Renal pelvis (tissue), 4 donors: ENCODE measurements around the gene NOL3. TPM values are rescaled to one million over a fixed set of nuclear protein-coding genes. Genes with fewer than 3 reads are reported as not detected.

Experiments
- DNase-seq: peaks from one replicate; pipeline ENCODE4 v3.0.0-alpha.2; 2013
- polyA plus RNA-seq, 3 donors: library from polyadenylated mRNA; unstranded; fragments of 120-200 nt; gene quantifications; one replicate each; pipeline ENCODE4 v1.2.1, GENCODE V29; 2013; ENCODE audit not compliant: insufficient read length in 3 of 3

NOL3 gene
- polyA plus RNA-seq, 3 donors, result 4.1 to 9.5 (median 7.6) TPM

DNA sequence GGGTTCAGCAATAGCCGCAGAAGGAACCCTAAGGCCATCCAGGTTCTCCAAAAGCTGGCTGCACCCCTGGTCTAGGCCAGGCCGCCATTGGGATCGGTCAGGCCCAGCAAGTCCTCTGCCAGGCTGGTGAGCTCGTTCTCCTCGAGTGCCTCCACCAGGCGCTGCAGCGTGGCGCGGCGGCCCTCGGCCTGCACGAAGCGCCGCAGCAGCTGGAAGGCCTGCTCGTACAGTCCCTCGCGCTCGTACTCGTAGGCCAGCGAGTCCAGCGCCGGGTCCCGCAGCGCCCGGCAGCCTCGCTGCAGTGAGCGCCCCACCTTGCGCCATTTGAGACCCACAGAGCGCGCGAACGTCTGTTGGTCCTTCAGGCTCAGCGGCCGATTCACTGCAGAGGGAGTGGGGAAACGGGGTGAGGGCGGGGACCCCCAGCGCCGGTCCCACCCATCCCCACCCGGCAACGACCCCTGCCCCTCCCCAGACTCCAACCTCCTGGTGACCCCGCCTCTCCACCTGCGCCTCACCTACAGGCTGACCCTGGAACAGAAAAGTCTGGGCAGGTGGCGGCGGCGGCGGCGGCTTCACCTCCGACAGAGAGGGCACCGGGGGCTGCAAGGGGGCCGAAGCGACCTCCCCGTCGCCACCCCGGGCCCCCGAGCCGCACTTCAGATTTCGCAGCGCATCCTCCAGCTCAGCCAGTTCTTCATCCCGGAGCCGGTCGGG, 15.6 kb upstream of the NOL3 start:
- DNase-seq, result no peak

DNA sequence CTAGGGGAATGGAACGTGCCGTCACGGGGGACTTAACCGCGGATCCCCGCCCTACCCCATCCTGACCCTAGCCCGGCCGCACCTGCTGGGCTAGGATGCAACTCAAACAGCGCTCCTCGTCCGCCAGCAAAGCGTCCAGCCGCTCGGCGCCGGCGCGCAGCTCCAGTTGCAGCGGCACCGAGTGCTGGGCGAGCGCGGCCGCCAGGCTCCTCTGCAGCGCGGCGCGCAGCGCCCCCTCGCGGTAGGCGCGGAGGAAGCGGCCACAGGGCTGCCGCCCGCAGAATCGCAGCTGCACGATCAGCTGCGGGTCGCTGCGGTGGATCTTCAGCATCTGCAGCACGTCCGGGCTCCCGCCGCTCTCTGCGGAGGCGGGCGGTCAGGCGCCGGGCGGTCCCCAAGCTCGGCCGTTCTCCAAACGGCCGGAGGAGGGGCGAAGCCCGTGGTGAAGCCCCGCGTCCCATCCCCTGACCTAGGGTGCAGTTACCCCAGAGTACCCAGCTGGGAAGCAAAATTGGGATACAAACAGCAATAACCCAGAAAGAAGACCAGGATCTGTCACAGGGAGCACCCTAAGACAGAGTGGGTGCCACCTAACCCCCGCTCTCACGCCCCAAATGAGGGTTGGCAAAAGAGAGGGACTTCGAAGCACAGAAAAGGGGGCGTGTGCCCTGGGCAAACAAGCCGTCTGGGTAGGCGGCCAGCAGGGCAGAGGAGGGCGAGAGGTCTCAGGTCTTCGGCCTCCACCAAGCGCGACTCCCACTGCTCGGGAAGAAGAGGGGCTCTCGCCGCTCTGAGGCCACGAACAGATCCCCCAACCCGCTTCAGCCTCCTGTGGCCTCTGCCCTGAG, 14.8 kb upstream of the NOL3 start:
- DNase-seq, result peak; percentile 69

- no peak for DNase-seq
Observed at GRCh38 chr16:67156143-67156844, 14.0 kb upstream of the NOL3 start.

- no peak for DNase-seq
Observed at GRCh38 chr16:67157106-67157748, 13.1 kb upstream of the NOL3 start.

GRCh38 chr16:67157892-67158635, 12.3 kb upstream of the NOL3 start:
- no peak for DNase-seq

- no peak for DNase-seq
Observed at GRCh38 chr16:67158637-67159600, 11.4 kb upstream of the NOL3 start.

DNA sequence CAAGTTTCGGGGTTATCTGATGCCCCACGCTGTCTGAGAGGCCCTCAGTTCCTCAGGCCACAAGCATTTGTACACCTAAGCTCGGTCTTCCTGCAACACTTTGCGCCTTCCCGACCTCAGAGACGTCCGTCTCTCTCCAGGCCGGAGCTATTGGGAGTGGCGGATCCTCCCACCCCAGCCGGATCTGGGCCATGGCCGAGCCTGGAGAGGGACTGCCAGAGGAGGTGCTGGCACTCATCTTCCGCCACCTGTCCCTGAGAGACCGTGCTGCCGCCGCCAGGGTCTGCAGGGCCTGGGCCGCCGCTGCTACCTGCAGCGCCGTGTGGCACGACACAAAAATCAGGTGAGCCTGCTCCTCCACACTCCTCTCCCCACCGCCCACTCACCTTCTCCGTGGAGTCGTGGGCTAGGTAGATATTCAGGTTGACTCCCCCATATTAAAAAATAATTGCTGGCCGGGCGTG, 8.7 kb upstream of the NOL3 start:
- no peak for DNase-seq

DNA sequence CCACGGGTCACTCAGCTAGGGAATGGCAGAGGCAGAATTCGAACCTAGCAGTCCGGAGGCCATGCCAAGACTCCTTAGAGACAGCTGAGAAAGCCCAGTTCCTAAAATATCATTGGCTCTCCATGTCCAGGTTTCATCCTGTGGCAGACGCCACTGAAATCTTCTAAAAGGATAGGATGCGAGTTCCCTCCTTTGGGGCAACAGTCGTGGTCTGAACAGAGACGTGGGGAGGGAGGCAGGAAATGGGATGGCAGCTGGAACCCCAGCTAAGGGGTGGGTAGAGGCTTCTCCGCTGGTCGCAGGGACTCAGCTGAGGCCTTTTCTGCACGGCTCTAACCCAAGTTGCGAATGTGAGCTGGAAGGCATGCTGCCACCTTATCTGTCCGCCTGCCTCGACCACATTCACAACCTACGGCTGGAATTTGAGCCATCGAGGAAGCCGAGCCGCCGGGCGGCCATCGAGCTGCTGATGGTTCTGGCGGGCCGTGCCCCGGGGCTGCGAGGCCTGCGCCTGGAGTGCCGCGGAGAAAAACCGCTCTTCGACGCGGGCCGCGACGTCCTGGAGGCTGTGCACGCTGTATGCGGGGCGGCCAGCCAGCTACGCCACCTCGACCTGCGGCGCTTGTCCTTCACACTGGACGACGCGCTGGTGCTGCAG, 7.7 kb upstream of the NOL3 start:
- no peak for DNase-seq

DNA sequence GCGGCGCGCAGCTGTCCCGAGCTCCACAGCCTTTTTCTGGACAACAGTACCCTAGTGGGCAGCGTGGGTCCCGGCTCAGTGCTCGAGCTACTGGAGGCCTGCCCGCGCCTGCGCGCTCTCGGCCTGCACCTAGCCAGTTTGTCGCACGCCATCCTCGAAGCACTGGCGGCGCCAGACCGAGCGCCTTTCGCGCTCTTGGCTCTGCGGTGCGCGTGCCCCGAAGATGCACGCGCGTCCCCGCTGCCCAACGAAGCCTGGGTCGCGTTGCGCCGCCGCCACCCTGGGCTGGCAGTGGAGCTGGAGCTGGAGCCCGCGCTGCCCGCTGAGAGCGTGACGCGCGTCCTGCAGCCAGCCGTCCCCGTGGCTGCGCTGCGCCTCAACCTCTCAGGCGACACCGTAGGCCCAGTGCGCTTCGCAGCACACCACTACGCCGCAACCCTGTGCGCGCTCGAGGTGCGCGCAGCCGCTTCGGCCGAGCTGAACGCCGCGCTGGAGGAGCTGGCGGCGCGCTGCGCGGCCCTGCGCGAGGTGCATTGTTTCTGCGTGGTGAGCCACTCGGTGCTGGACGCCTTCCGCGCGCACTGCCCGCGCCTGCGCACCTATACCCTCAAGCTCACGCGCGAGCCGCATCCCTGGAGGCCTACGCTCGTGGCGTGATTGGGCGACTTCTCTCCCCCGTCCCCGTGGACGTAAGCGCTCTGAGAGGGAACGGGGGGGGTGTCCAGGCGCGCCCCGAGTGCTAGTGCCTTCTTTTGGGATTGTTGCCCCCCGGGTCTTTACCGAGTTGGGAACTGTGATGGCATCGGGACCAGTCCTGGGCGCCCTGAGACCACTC, 7.0 kb upstream of the NOL3 start:
- no peak for DNase-seq

GRCh38 chr16:67163999-67164558, 6.3 kb upstream of the NOL3 start:
- DNase-seq, result no peak

DNA sequence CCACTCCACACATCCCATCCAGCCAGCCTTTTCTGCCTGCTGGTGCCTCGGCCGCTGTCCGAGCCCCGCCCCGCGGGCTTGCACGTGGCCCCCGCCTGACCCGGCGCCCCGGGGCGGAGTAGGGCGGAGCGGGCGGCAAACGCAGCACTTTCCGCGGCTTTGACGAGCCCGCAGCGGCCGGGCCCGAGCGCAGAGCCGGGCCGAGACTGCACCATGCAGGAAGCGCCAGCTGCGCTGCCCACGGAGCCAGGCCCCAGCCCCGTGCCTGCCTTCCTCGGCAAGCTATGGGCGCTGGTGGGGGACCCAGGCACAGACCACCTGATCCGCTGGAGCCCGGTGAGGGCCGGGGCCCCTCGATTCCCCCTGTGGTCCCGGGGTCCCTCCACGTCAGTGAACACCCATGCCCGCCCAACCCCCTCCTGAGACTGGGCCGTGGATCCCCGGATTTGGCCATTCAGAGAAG, 5.7 kb upstream of the NOL3 start, which contains the start of gene HSF4:
TSS of gene HSF4 (plus strand) at position 147 of the 463 bp plus-strand sequence. CDS start at position 214, 67 bp downstream.
- no peak for DNase-seq

DNA sequence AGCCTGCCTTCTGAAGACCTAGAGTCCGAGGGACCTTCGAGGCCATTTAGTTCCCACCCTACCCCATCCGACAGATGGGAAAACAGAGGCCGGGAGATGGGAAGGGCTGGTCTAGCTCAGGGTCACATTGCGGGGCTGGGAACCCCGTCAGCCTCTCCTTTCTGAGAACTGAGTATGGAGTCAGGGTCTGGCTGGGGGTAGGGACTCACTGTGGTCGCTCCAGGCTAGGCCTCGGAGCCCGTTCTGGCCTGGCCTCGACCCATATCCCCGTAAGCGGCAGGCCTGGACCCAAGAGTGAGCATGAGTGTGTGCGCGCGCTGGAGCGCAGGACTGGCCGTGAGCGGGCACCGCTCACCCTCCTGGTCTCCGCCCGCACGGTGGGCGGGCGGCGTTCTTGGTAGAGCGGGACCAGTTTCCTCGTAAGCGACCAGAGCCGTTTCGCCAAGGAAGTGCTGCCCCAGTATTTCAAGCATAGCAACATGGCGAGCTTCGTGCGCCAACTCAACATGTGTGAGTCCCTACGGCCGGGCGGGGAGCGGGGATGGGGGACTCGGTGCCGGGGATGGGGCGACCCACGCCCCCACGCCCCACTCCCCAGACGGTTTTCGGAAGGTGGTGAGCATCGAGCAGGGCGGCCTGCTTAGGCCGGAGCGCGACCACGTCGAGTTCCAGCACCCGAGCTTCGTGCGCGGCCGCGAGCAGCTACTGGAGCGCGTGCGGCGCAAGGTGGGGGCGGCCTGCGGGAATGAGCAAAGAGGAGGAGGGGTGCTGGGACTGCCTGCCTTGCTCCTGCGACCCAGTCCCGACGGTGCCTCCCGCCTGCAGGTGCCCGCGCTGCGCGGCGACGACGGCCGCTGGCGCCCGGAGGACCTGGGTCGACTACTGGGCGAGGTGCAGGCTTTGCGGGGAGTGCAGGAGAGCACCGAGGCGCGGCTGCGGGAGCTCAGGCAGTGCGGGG, 4.9 kb upstream of the NOL3 start:
- no peak for DNase-seq

- no peak for DNase-seq
Observed at GRCh38 chr16:67166110-67166547, 4.2 kb upstream of the NOL3 start.

DNA sequence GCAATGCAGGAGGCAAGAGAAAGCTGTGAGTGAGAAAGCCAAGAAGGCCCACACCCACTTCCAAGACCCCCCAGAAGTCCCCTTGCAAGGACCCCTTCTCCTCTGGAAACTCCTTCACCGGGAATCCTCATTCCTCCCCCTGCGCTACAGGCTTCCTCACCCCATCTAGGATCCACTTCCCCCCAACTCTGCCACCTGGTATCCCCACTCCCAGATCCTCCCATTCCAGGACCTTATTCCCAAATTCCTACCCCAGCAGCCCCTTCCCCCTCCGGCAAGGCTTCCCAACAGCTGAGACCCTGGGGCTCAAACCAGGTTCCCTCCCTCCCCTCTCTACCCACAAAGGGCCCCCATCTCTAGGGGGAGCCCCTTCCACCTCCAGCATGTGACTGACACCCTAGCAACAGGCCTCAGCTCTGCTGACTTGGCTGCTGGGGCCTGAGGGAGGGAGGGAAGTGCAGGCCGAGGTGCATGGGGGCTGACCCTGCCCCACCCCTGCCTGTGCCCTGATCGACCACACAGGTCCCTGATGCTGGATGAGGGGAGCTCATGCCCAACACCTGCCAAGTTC, 3.7 kb upstream of the NOL3 start:
- DNase-seq, result no peak

GRCh38 chr16:67167588-67167987, 2.8 kb upstream of the NOL3 start:
- DNase-seq, result no peak

DNA sequence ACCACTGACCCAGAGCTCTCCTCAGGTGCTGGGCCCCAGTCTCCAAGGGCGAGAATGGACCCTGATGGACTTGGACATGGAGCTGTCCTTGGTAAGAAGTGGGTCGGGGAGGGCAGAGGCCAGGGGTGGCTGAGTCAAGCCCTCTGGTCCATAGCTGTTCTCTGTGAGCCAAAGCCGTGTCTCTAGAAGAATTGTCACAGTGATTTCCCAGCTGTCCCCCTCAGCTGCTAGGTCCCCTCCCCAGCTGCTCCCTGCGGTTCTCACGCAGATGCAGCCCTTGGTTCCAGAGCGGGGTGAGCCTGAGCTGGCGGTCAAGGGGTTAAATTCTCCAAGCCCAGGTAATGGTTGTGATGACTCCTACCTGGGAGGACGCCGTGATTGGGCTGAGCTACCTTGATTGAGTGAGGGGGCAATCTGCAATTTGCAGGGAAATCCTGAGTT, 1.3 kb upstream of the NOL3 start:
- no peak for DNase-seq
